Activated naive CD4-positive, alpha-beta T cell treated with anti-CD3 and anti-CD28 coated beads, Interleukin-2, amount 50 U/mL, for 72 hours (primary cell): ENCODE data around the gene EDN1. TPM values are rescaled to one million over a fixed set of nuclear protein-coding genes. Genes with fewer than 3 reads are reported as not detected.

Source experiments
- ATAC-seq, 2 donors: fragments of 150-1000 bp; cut with Tn5 transposase; 2 replicates each; pipeline ENCODE4 v1.10.0; 2021; ENCODE audit warnings: mild to moderate bottlenecking in 2 of 2, moderate library complexity in 2 of 2
- DNase-seq, 2 donors: peaks; one replicate each; pipeline ENCODE4 v3.0.0; 2021 to 2022; ENCODE audit warnings: low spot score in 2 of 2
- H3K27ac Mint-ChIP-seq, 2 donors: one replicate each; pipeline ENCODE4 v1.8.0; 2022; ENCODE audit warnings: mild to moderate bottlenecking in 2 of 2, mixed read lengths in 2 of 2
- H3K36me3 Mint-ChIP-seq, 2 donors: one replicate each; pipeline ENCODE4 v1.8.0; 2022; ENCODE audit warnings: mixed read lengths in 2 of 2
- H3K9me3 Mint-ChIP-seq, 2 donors: one replicate each; pipeline ENCODE4 v1.8.0; 2022; ENCODE audit warnings: mixed read lengths in 2 of 2
- total RNA-seq, 2 donors: library from RNA; stranded (reverse); gene quantifications; one replicate each; pipeline ENCODE4 v1.2.3, GENCODE V29; 2022

The EDN1 gene
- total RNA-seq, result under 1 TPM; 0.27 to 0.30 TPM

- peak within 1 kb of the TSS in 1 of 2 donors; percentile 15 for H3K27ac Mint-ChIP-seq
- ATAC-seq, result peak; percentile 86 to 95
These were observed at the start of gene EDN1 for GRCh38 chr6:12289933-12290820. Gene EDN1 (plus strand): TSS chr6:12290361. CDS start chr6:12290630, 269 bp downstream.

GRCh38 chr6:12241493-12242175, 48.5 kb upstream of the EDN1 start:
- Mint-ChIP-seq H3K27ac (no peak overlapping the region), H3K36me3 (no peaks in the 10 kb centered on the region), H3K9me3 (no peaks in the 10 kb centered on the region)
- ATAC-seq, result peak; percentile 80 to 92
- DNase-seq, result no peak

More at GRCh38 chr6:12289933-12290820, at the start of gene EDN1:
- peak in 1 of 2 donors; percentile 66 for DNase-seq
- no peaks in the 10 kb centered on the region for H3K36me3 Mint-ChIP-seq
- H3K9me3 Mint-ChIP-seq, result no peaks in the 10 kb centered on the region

GRCh38 chr6:12243169-12243568, 47.0 kb upstream of the EDN1 start:
- ATAC-seq (no peak), DNase-seq (no peak)
- Mint-ChIP-seq H3K27ac (no peak overlapping the region), H3K36me3 (no peaks in the 10 kb centered on the region), H3K9me3 (no peaks in the 10 kb centered on the region)

- DNase-seq, result no peak
- no peaks in the 10 kb centered on the region for H3K9me3 Mint-ChIP-seq
- no peak overlapping the region for H3K27ac Mint-ChIP-seq
- ATAC-seq, result no peak
- no peaks in the 10 kb centered on the region for H3K36me3 Mint-ChIP-seq
These were observed 44.8 kb upstream of the EDN1 start for GRCh38 chr6:12245360-12245759.

GRCh38 chr6:12245763-12246718, 44.1 kb upstream of the EDN1 start:
- no peak overlapping the region for H3K27ac Mint-ChIP-seq
- DNase-seq (no peak), ATAC-seq (no peak)
- H3K36me3 Mint-ChIP-seq, result no peaks in the 10 kb centered on the region
- no peaks in the 10 kb centered on the region for H3K9me3 Mint-ChIP-seq

- Mint-ChIP-seq H3K36me3 (no peaks in the 10 kb centered on the region), H3K27ac (peak overlapping the region in 1 of 2 donors; percentile 7), H3K9me3 (no peaks in the 10 kb centered on the region)
- DNase-seq (no peak), ATAC-seq (no peak)
These were observed 43.3 kb upstream of the EDN1 start for GRCh38 chr6:12246900-12247299.

- Mint-ChIP-seq H3K27ac (no peak overlapping the region), H3K9me3 (no peaks in the 10 kb centered on the region), H3K36me3 (no peaks in the 10 kb centered on the region)
- ATAC-seq, result no peak
- no peak for DNase-seq
These were observed 40.4 kb upstream of the EDN1 start for GRCh38 chr6:12249541-12250382.

- no peak for ATAC-seq
These were observed 39.8 kb upstream of the EDN1 start for GRCh38 chr6:12250383-12250770.

GRCh38 chr6:12254210-12254609, 36.0 kb upstream of the EDN1 start:
- Mint-ChIP-seq H3K36me3 (no peaks in the 10 kb centered on the region), H3K9me3 (no peaks in the 10 kb centered on the region), H3K27ac (no peak overlapping the region)
- DNase-seq (no peak), ATAC-seq (no peak)

More at GRCh38 chr6:12250383-12250770, 39.8 kb upstream of the EDN1 start:
- Mint-ChIP-seq H3K9me3 (no peaks in the 10 kb centered on the region), H3K27ac (no peak overlapping the region), H3K36me3 (no peaks in the 10 kb centered on the region)
- no peak for DNase-seq

- Mint-ChIP-seq H3K36me3 (no peaks in the 10 kb centered on the region), H3K9me3 (no peaks in the 10 kb centered on the region), H3K27ac (no peak overlapping the region)
- ATAC-seq (no peak), DNase-seq (no peak)
These were observed 32.0 kb upstream of the EDN1 start for GRCh38 chr6:12258191-12258590.

- no peaks in the 10 kb centered on the region for H3K9me3 Mint-ChIP-seq
- no peak for DNase-seq
- ATAC-seq, result no peak
- H3K36me3 Mint-ChIP-seq, result no peaks in the 10 kb centered on the region
- no peak overlapping the region for H3K27ac Mint-ChIP-seq
These were observed 31.5 kb upstream of the EDN1 start for GRCh38 chr6:12258591-12259075.

- H3K9me3 Mint-ChIP-seq, result no peaks in the 10 kb centered on the region
- no peak overlapping the region for H3K27ac Mint-ChIP-seq
- DNase-seq, result no peak
- ATAC-seq, result no peak
- no peaks in the 10 kb centered on the region for H3K36me3 Mint-ChIP-seq
These were observed 29.6 kb upstream of the EDN1 start for GRCh38 chr6:12260458-12261093.

GRCh38 chr6:12261502-12261901, 28.7 kb upstream of the EDN1 start:
- ATAC-seq (no peak), DNase-seq (no peak)
- Mint-ChIP-seq H3K36me3 (no peaks in the 10 kb centered on the region), H3K27ac (no peak overlapping the region), H3K9me3 (no peaks in the 10 kb centered on the region)

GRCh38 chr6:12262236-12263061, 27.7 kb upstream of the EDN1 start:
- Mint-ChIP-seq H3K27ac (no peak overlapping the region), H3K36me3 (no peaks in the 10 kb centered on the region), H3K9me3 (no peaks in the 10 kb centered on the region)
- DNase-seq (no peak), ATAC-seq (no peak)

GRCh38 chr6:12263403-12263802, 26.8 kb upstream of the EDN1 start:
- Mint-ChIP-seq H3K27ac (no peak overlapping the region), H3K9me3 (no peaks in the 10 kb centered on the region), H3K36me3 (no peaks in the 10 kb centered on the region)
- ATAC-seq (no peak), DNase-seq (no peak)
